GM21825 (cell line): ENCODE results near the gene KCNQ1.

ENCODE experiments used
- ATAC-seq: cut with Tn5 transposase; IDR thresholded peaks from one replicate; pipeline ENCODE4 v1.9.1; 2021; ENCODE audit warnings: mild to moderate bottlenecking, moderate library complexity; ENCODE audit not compliant: unreplicated experiment

Gene KCNQ1

GRCh38 chr11:2837651-2838050 lies 392.8 kb downstream of the KCNQ1 start:
- ATAC-seq, result no peak

- ATAC-seq, result no peak
Measured at GRCh38 chr11:2838091-2838490, 393.3 kb downstream of the KCNQ1 start.

- ATAC-seq, result no peak
Measured at GRCh38 chr11:2838676-2839294, 394.0 kb downstream of the KCNQ1 start.

- ATAC-seq, result no peak
Measured at GRCh38 chr11:2839395-2839943, 394.7 kb downstream of the KCNQ1 start.

- ATAC-seq, result no peak
Measured at GRCh38 chr11:2841411-2842190, 396.8 kb downstream of the KCNQ1 start.

- no peak for ATAC-seq
Measured at GRCh38 chr11:2842876-2843275, 398.1 kb downstream of the KCNQ1 start.

- no peak for ATAC-seq
Measured at GRCh38 chr11:2843551-2843950, 398.7 kb downstream of the KCNQ1 start.

- no peak for ATAC-seq
Measured at GRCh38 chr11:2844116-2844842, 399.5 kb downstream of the KCNQ1 start.

GRCh38 chr11:2844996-2845395 lies 400.2 kb downstream of the KCNQ1 start:
- ATAC-seq, result no peak

- ATAC-seq, result no peak
Measured at GRCh38 chr11:2846056-2846455, 401.2 kb downstream of the KCNQ1 start.

GRCh38 chr11:2846470-2846869 lies 401.7 kb downstream of the KCNQ1 start:
- ATAC-seq, result no peak

GRCh38 chr11:2847561-2847960 lies 402.8 kb downstream of the KCNQ1 start:
- ATAC-seq, result no peak

GRCh38 chr11:2848497-2848896 lies 403.7 kb downstream of the KCNQ1 start:
- ATAC-seq, result no peak

GRCh38 chr11:2849994-2850770 lies 405.4 kb downstream of the KCNQ1 start:
- no peak for ATAC-seq

- no peak for ATAC-seq
Measured at GRCh38 chr11:2853401-2853800, 408.6 kb downstream of the KCNQ1 start.

- no peak for ATAC-seq
Measured at GRCh38 chr11:2853997-2854560, 409.3 kb downstream of the KCNQ1 start.

GRCh38 chr11:2855162-2855561 lies 410.4 kb downstream of the KCNQ1 start:
- ATAC-seq, result no peak

- no peak for ATAC-seq
Measured at GRCh38 chr11:2857276-2857675, 412.5 kb downstream of the KCNQ1 start.

- no peak for ATAC-seq
Measured at GRCh38 chr11:2857918-2858317, 413.1 kb downstream of the KCNQ1 start.

- no peak for ATAC-seq
Measured at GRCh38 chr11:2858995-2859698, 414.3 kb downstream of the KCNQ1 start.
